Mammary epithelial cell (primary cell): Measurements from ENCODE around the gene RAD23B.

Source experiments
- CTCF ChIP-seq, 2 donors: IDR thresholded peaks in 1 of 2; conservative IDR thresholded peaks in 1 of 2; 2 replicates each; pipeline ENCODE4 v1.5.1; 2011 to 2012; ENCODE audit warnings: inconsistent platforms in 2 of 2, low read length in 2 of 2, mild to moderate bottlenecking in 2 of 2, control low read depth in 1 of 2, low read depth in 1 of 2; ENCODE audit not compliant: insufficient read depth in 1 of 2; ENCODE audit errors: extremely low read depth in 1 of 2
- EZH2 ChIP-seq: IDR thresholded peaks from 2 replicates; pipeline ENCODE4 v1.6.1; 2012; ENCODE audit warnings: low read length, inconsistent platforms, borderline replicate concordance

- TF ChIP-seq CTCF (conservative IDR thresholded peaks at IDR 0.05 in 1 of 2, IDR thresholded peaks at IDR 0.05 in 1 of 2; ENCODE audit: extremely low read depth in 1 of 2, insufficient read depth in 1 of 2, low read depth in 1 of 2, low read length in 2 of 2) = no peak
- no peak for TF ChIP-seq EZH2
Observed at GRCh38 chr9:107284636-107285035, 1.6 kb downstream of the RAD23B start.
